Common myeloid progenitor, CD34-positive (primary cell): Measurements from ENCODE around the gene PTPRN2.
"Not testable (repeated sequence)": the region's sequence is repeated elsewhere in the genome, so short reads cannot be mapped to it uniquely, and the experiment has no call there.

Experiments
- CTCF ChIA-PET: fragments of 350-600 bp; sonication (Branson Sonifier 250); formaldehyde crosslinking; loops from one replicate; lab custom pipeline; 2021; ENCODE audit warnings: antibody characterized with exemption; lab: Charles Lee
- POLR2A ChIA-PET: fragments of 350-600 bp; sonication (Branson Sonifier 250); formaldehyde crosslinking; loops from one replicate; lab custom pipeline; 2021; ENCODE audit warnings: antibody characterized with exemption; lab: Charles Lee
- DNase-seq, 3 donors: peaks; one replicate each; pipeline versions ENCODE4 v3.0.0 to v3.0.0-alpha.2; 2013
- H3K27ac ChIP-seq, 2 experiments: 1 replicate in 1 of 2; 2 replicates in 1 of 2; pipeline ENCODE4 v1.7.0; 2013; ENCODE audit warnings: inconsistent platforms in 2 of 2, low read length in 2 of 2, mild to moderate bottlenecking in 2 of 2, low read depth in 1 of 2, moderate library complexity in 1 of 2; ENCODE audit not compliant: severe bottlenecking in 2 of 2, insufficient read depth in 1 of 2, poor library complexity in 1 of 2
- H3K27me3 ChIP-seq, 5 experiments: replicated peaks in 2 of 5; 1 replicate in 3 of 5; 2 replicates in 2 of 5; pipeline versions ENCODE4 v1.6.1 to v1.7.0; 2013; ENCODE audit warnings: low read length in 4 of 5, mild to moderate bottlenecking in 2 of 5, moderate library complexity in 2 of 5, inconsistent platforms in 1 of 5; ENCODE audit not compliant: insufficient read depth in 5 of 5, control insufficient read depth in 4 of 5
- H3K36me3 ChIP-seq, 4 experiments: 1 replicate in 2 of 4; 2 replicates in 2 of 4; pipeline versions ENCODE4 v1.6.1 to v1.7.0; 2013; ENCODE audit warnings: low read length in 3 of 4, control low read depth in 1 of 4, mild to moderate bottlenecking in 1 of 4; ENCODE audit not compliant: control insufficient read depth in 4 of 4, insufficient read depth in 4 of 4
- H3K4me1 ChIP-seq, 4 experiments: 1 replicate in 3 of 4; 2 replicates in 1 of 4; pipeline versions ENCODE4 v1.6.1 to v1.7.1; 2013; ENCODE audit warnings: low read length in 3 of 4, mild to moderate bottlenecking in 3 of 4, control low read depth in 1 of 4, inconsistent platforms in 1 of 4, moderate library complexity in 1 of 4; ENCODE audit not compliant: control insufficient read depth in 4 of 4, insufficient read depth in 4 of 4; ENCODE audit errors: control extremely low read depth in 1 of 4
- H3K4me3 ChIP-seq, 7 experiments: 1 replicate in 4 of 7; 2 replicates in 3 of 7; pipeline versions ENCODE4 v1.5.1 to v1.7.0; 2013; ENCODE audit warnings: mild to moderate bottlenecking in 7 of 7, low read length in 6 of 7, moderate library complexity in 6 of 7, inconsistent platforms in 2 of 7, low read depth in 2 of 7, control low read depth in 1 of 7; ENCODE audit not compliant: insufficient read depth in 4 of 7, control insufficient read depth in 1 of 7; ENCODE audit errors: extremely low read depth in 1 of 7
- H3K9me3 ChIP-seq, 5 experiments: 1 replicate in 4 of 5; 2 replicates in 1 of 5; pipeline versions ENCODE4 v1.6.1 to v1.7.1; 2013; ENCODE audit warnings: low read length in 4 of 5, mild to moderate bottlenecking in 2 of 5, inconsistent platforms in 1 of 5, low read depth in 1 of 5, moderate library complexity in 1 of 5; ENCODE audit not compliant: control insufficient read depth in 4 of 5, insufficient read depth in 2 of 5; ENCODE audit errors: control extremely low read depth in 1 of 5
- WGBS: methylation state at CpG from one replicate; pipeline ENCODE4 v1.1.5; 2013; ENCODE audit not compliant: insufficient coverage; 5-methylcytosine and 5-hydroxymethylcytosine counted together

PTPRN2 gene

GRCh38 chr7:158348446-158348845, 239.2 kb downstream of the PTPRN2 start:
- no peak overlapping the region for H3K4me3 ChIP-seq
- no peaks in the 10 kb centered on the region for H3K9me3 ChIP-seq
- H3K27me3 ChIP-seq: peaks cover 0 to 4% (median 0%) of the 10 kb centered on the region in 5 experiments
- ChIA-PET POLR2A (no interaction called here), CTCF (no interaction called here)
- 83% methylated on average over 1 of the region's 3 CpGs for WGBS
- no peaks in the 10 kb centered on the region for H3K4me1 ChIP-seq
- H3K27ac ChIP-seq: no peak overlapping the region
- no peak for DNase-seq
- no peaks in the 10 kb centered on the region for H3K36me3 ChIP-seq

- H3K9me3 ChIP-seq, DNase-seq, POLR2A ChIA-PET, H3K4me3 ChIP-seq, H3K27ac ChIP-seq, H3K36me3 ChIP-seq, CTCF ChIA-PET, H3K27me3 ChIP-seq, H3K4me1 ChIP-seq: not testable (repeated sequence)
- WGBS: 100% methylated on average over 1 of the region's 4 CpGs
Measured at GRCh38 chr7:158348039-158348438, 239.6 kb downstream of the PTPRN2 start.

GRCh38 chr7:158345731-158346130, 241.9 kb downstream of the PTPRN2 start:
- H3K4me3 ChIP-seq: no peak overlapping the region
- H3K27me3 ChIP-seq: peaks cover 0 to 4% (median 0%) of the 10 kb centered on the region in 5 experiments
- no CpG with 5 or more reads among the region's 6 CpGs for WGBS
- no peak overlapping the region for H3K27ac ChIP-seq
- H3K36me3 ChIP-seq: no peaks in the 10 kb centered on the region
- peaks cover 0 to 7% (median 0%) of the 10 kb centered on the region in 5 experiments for H3K9me3 ChIP-seq
- ChIA-PET POLR2A (no interaction called here), CTCF (no interaction called here)
- no peaks in the 10 kb centered on the region for H3K4me1 ChIP-seq
- no peak for DNase-seq

GRCh38 chr7:158344706-158345300, 242.8 kb downstream of the PTPRN2 start:
- 90% methylated on average over 10 of the region's 11 CpGs for WGBS
- POLR2A ChIA-PET: no interaction called here
- CTCF ChIA-PET: interaction anchor here (1.1 kb wide), 1 partner anchor 13 kb away, joined by 3 read pairs; no protein-coding TSS in a partner anchor
- H3K4me3 ChIP-seq: no peak overlapping the region
- peaks cover 0 to 4% (median 0%) of the 10 kb centered on the region in 5 experiments for H3K27me3 ChIP-seq
- no peak overlapping the region for H3K27ac ChIP-seq
- no peaks in the 10 kb centered on the region for H3K4me1 ChIP-seq
- H3K36me3 ChIP-seq: no peaks in the 10 kb centered on the region
- DNase-seq: no peak
- H3K9me3 ChIP-seq: peaks cover 0 to 7% (median 0%) of the 10 kb centered on the region in 5 experiments

- ChIA-PET CTCF (interaction anchor here (1.1 kb wide), 1 partner anchor 12 kb away, joined by 3 read pairs; no protein-coding TSS in a partner anchor), POLR2A (no interaction called here)
- Histone ChIP-seq H3K9me3 (peaks cover 0 to 7% (median 0%) of the 10 kb centered on the region in 5 experiments), H3K4me3 (no peak overlapping the region), H3K36me3 (no peaks in the 10 kb centered on the region), H3K27me3 (peaks cover 0 to 4% (median 0%) of the 10 kb centered on the region in 5 experiments), H3K27ac (no peak overlapping the region), H3K4me1 (no peaks in the 10 kb centered on the region)
- 89% methylated on average over 8 of the region's 10 CpGs for WGBS
- no peak for DNase-seq
Measured at GRCh38 chr7:158343936-158344455, 243.6 kb downstream of the PTPRN2 start.

GRCh38 chr7:158343526-158343925, 244.1 kb downstream of the PTPRN2 start:
- Histone ChIP-seq H3K36me3 (no peaks in the 10 kb centered on the region), H3K4me1 (no peaks in the 10 kb centered on the region), H3K9me3 (peaks cover 0 to 7% (median 0%) of the 10 kb centered on the region in 5 experiments), H3K4me3 (no peak overlapping the region), H3K27me3 (peaks cover 0 to 4% (median 0%) of the 10 kb centered on the region in 5 experiments), H3K27ac (no peak overlapping the region)
- DNase-seq: no peak
- CTCF ChIA-PET: interaction anchor here (0.6 to 1.1 kb wide), 2 partner anchors 12 kb away, joined by 3 read pairs; no protein-coding TSS in a partner anchor
- POLR2A ChIA-PET: no interaction called here
- 98% methylated on average over 18 of the region's 20 CpGs for WGBS

- H3K27me3 ChIP-seq, H3K36me3 ChIP-seq, H3K4me3 ChIP-seq, H3K4me1 ChIP-seq, POLR2A ChIA-PET, CTCF ChIA-PET, DNase-seq, H3K27ac ChIP-seq: not testable (repeated sequence)
- WGBS: 92% methylated on average over 11 of the region's 15 CpGs
- peaks cover 0 to 20% (median 4%) of the 10 kb centered on the region in 5 experiments for H3K9me3 ChIP-seq
Measured at GRCh38 chr7:158341097-158341496, 246.5 kb downstream of the PTPRN2 start.
